ENCODE data around the gene ZBTB22.

DNA sequence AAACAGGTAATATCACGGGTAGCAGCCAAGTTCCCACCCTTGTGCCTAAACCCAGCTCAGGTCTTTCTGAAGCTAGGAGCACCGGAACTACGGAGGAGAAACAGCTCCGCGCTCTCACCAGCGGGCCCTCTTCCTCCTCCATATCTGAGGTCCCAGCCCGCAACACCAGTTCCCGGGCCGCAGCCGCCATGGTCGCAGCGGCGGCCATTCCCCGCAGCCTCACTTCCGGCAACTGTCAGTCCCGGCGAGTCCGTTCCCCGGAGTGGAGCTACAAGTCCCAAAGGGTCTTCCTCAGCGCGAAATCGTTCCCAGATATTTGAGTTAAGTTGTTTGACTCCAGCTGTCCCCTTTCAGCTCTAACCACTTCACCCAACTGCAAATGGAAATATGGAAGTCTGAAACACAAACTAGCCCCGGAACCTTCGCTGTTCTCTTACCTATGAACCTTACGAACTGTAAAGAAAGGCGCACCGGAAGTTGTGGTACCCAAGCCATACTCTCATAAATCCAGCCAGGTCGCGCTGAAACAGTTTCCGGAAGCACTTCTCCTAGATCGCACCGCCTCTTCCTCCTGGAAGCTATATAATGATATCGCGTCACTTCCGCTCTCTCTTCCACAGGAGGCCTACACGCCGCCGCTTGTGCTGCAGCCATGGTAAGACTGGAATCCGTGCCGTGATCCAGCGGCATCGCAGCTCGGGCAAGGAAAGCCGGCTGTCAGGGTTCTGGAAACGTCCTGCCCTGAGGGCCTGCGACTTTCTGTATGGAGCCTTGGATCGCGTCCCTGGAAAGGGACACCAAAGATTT is 45.9 kb downstream of the ZBTB22 start, which contains the start of the genes RPS18 and VPS52:
- TF ChIP-seq, protein P1, sequence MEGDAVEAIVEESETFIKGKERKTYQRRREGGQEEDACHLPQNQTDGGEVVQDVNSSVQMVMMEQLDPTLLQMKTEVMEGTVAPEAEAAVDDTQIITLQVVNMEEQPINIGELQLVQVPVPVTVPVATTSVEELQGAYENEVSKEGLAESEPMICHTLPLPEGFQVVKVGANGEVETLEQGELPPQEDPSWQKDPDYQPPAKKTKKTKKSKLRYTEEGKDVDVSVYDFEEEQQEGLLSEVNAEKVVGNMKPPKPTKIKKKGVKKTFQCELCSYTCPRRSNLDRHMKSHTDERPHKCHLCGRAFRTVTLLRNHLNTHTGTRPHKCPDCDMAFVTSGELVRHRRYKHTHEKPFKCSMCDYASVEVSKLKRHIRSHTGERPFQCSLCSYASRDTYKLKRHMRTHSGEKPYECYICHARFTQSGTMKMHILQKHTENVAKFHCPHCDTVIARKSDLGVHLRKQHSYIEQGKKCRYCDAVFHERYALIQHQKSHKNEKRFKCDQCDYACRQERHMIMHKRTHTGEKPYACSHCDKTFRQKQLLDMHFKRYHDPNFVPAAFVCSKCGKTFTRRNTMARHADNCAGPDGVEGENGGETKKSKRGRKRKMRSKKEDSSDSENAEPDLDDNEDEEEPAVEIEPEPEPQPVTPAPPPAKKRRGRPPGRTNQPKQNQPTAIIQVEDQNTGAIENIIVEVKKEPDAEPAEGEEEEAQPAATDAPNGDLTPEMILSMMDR (IDR thresholded peaks at IDR 0.05), result no peak
- TF ChIP-seq EZH2 (IDR thresholded peaks at IDR 0.05; ENCODE audit: borderline replicate concordance, insufficient read depth, low read depth, low read length, poor library complexity, severe bottlenecking), result no peak
